Heart left ventricle (tissue), 13 donors: ENCODE results near the gene CACNA1C.

ENCODE experiments used
- POLR2A ChIP-seq, 2 donors: fragments of 450-650 bp; IDR thresholded peaks; one replicate each; pipeline ENCODE4 v1.6.1; 2017; ENCODE audit warnings: antibody characterized with exemption in 2 of 2, mild to moderate bottlenecking in 2 of 2, moderate library complexity in 2 of 2
- TF ChIP-seq, protein P1 (sequence below), 12 donors: fragments of 200-600 bp; sonication (generic) in 4 of 12; IDR thresholded peaks; one replicate each; pipeline versions ENCODE4 v1.5.0 to v1.8.0; 2018 to 2022; ENCODE audit warnings: antibody characterized with exemption in 12 of 12, mild to moderate bottlenecking in 5 of 12
- donor health status: ischemic (EF 13 %, LVEDD 7.1; RV severe dilation, severe dysfunction).
- donor health status: DM: no; HTN: yes; CAD: no.
- donor health status: DM: no; HTN: no; CAD: no.
- donor health status: ischemic (EF 25% LVEDD 6.9; RV normal size, moderate dysfunction).
- donor health status: ischemic (EF 25% LVEDD 5.7; RV mildly dilated, moderate dysfunction).
- donor health status: ischemic (EF 35%, LVEDD 5.7; RV mildly dilated, moderate dysfunction).
- donor health status: nonischemic (EF 11% LVEDD 7.7; RV severe dilation, severe dysfunction).
- donor health status: DM: yes; HTN: yes; CAD: no.
- donor health status: PGD.
- donor health status: ischemic (EF 29% LVEDD 5.4; RV normal size, mild dysfunction).
- donor health status: nonischemic (EF 23%, LVEDD 6.1; RV moderate dilation, normal function).

DNA sequence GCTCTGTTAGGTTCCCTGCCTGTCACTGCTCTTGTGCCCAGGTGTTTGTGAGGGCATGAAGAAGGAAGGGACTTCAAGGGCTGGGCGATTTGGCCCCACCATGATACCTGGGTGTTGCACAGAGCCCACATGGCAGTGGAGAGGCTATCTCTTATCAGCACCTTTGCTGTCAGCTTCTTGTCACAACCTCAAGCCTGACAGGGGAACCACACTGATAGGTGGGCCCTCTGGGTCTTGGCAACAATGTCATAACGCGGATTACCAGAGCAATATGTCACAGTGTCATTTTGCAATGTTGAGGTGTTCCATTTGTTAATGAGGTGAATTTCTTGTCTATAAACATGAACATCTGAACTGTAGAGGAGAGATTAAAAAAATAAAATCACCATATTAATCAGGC lies 22.9 kb upstream of the CACNA1C start:
- TF ChIP-seq, protein P1, sequence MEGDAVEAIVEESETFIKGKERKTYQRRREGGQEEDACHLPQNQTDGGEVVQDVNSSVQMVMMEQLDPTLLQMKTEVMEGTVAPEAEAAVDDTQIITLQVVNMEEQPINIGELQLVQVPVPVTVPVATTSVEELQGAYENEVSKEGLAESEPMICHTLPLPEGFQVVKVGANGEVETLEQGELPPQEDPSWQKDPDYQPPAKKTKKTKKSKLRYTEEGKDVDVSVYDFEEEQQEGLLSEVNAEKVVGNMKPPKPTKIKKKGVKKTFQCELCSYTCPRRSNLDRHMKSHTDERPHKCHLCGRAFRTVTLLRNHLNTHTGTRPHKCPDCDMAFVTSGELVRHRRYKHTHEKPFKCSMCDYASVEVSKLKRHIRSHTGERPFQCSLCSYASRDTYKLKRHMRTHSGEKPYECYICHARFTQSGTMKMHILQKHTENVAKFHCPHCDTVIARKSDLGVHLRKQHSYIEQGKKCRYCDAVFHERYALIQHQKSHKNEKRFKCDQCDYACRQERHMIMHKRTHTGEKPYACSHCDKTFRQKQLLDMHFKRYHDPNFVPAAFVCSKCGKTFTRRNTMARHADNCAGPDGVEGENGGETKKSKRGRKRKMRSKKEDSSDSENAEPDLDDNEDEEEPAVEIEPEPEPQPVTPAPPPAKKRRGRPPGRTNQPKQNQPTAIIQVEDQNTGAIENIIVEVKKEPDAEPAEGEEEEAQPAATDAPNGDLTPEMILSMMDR (IDR thresholded peaks at IDR 0.05) = no peak
- no peak for TF ChIP-seq POLR2A (IDR thresholded peaks at IDR 0.05)
